HL-60 (cell line): ENCODE results near the gene ACO2.
A peak's percentile ranks its signal among the peaks of the same experiment; 100 is the strongest.

Source experiments
- DNase-seq, 2 experiments: peaks; one replicate each; pipeline ENCODE4 v3.0.0-alpha.2; 2010 to 2020; ENCODE audit warnings: low read depth in 1 of 2, low spot score in 1 of 2
- H3K27ac ChIP-seq: fragments of 250-450 bp; sonication (Bioruptor Pico); replicated peaks from 2 replicates; pipeline ENCODE4 v1.5.1; 2020; ENCODE audit warnings: mild to moderate bottlenecking, moderate library complexity
- H3K27me3 ChIP-seq: fragments of 250-450 bp; sonication (Bioruptor Pico); 2 replicates; pipeline ENCODE4 v1.5.1; 2021; ENCODE audit warnings: mild to moderate bottlenecking, moderate library complexity; ENCODE audit not compliant: insufficient read depth, poor library complexity, severe bottlenecking
- H3K4me3 ChIP-seq: replicated peaks from 2 replicates; pipeline ENCODE4 v1.5.1; 2011; ENCODE audit warnings: mild to moderate bottlenecking, control low read depth, low read length; ENCODE audit not compliant: insufficient read depth
- GABPA ChIP-seq: IDR thresholded peaks from 2 replicates; pipeline ENCODE4 v1.6.1; 2012; ENCODE audit warnings: low read depth
- POLR2AphosphoS5 ChIP-seq: IDR thresholded peaks from 2 replicates; pipeline ENCODE4 v1.6.1; 2012; ENCODE audit warnings: low read depth
- REST ChIP-seq: IDR thresholded peaks from 2 replicates; pipeline ENCODE4 v1.6.1; 2012; ENCODE audit warnings: low read depth; ENCODE audit not compliant: insufficient replicate concordance
- SPI1 ChIP-seq: IDR thresholded peaks from 2 replicates; pipeline ENCODE4 v1.6.1; 2012; ENCODE audit warnings: low read depth, mild to moderate bottlenecking, borderline replicate concordance
- TF ChIP-seq, protein P1 (sequence below): IDR thresholded peaks from one replicate; pipeline ENCODE4 v1.5.1; 2011; ENCODE audit warnings: low read length, control low read depth, inconsistent platforms; ENCODE audit not compliant: insufficient read depth

Gene ACO2

GRCh38 chr22:41528132-41528766 lies 59.3 kb downstream of the ACO2 start:
- H3K27ac ChIP-seq, result no peak overlapping the region
- H3K4me3 ChIP-seq, result no peak overlapping the region
- TF ChIP-seq, protein P1, sequence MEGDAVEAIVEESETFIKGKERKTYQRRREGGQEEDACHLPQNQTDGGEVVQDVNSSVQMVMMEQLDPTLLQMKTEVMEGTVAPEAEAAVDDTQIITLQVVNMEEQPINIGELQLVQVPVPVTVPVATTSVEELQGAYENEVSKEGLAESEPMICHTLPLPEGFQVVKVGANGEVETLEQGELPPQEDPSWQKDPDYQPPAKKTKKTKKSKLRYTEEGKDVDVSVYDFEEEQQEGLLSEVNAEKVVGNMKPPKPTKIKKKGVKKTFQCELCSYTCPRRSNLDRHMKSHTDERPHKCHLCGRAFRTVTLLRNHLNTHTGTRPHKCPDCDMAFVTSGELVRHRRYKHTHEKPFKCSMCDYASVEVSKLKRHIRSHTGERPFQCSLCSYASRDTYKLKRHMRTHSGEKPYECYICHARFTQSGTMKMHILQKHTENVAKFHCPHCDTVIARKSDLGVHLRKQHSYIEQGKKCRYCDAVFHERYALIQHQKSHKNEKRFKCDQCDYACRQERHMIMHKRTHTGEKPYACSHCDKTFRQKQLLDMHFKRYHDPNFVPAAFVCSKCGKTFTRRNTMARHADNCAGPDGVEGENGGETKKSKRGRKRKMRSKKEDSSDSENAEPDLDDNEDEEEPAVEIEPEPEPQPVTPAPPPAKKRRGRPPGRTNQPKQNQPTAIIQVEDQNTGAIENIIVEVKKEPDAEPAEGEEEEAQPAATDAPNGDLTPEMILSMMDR, result no peak
- no peak for TF ChIP-seq SPI1
- TF ChIP-seq POLR2AphosphoS5, result peak; percentile 67; the same call in 1 of the 2 replicates
- TF ChIP-seq GABPA, result no peak
- no peak for TF ChIP-seq REST
- no peak for DNase-seq
- no peaks in the 10 kb centered on the region for H3K27me3 ChIP-seq

GRCh38 chr22:41528938-41529561 lies 60.1 kb downstream of the ACO2 start:
- no peaks in the 10 kb centered on the region for H3K27me3 ChIP-seq
- no peak overlapping the region for H3K4me3 ChIP-seq
- TF ChIP-seq GABPA (no peak), SPI1 (no peak), POLR2AphosphoS5 (no peak; the same call in 1 of the 2 replicates), REST (no peak)
- TF ChIP-seq, protein P1, result no peak
- no peak for DNase-seq
- no peak overlapping the region for H3K27ac ChIP-seq

- no peak overlapping the region for H3K27ac ChIP-seq
- H3K4me3 ChIP-seq, result no peak overlapping the region
- TF ChIP-seq, protein P1, result no peak
- TF ChIP-seq GABPA, result no peak
- no peak for TF ChIP-seq SPI1
- no peak for TF ChIP-seq POLR2AphosphoS5
- no peak for TF ChIP-seq REST
- H3K27me3 ChIP-seq, result no peaks in the 10 kb centered on the region
- no peak for DNase-seq
Observed at GRCh38 chr22:41530890-41531714, 62.2 kb downstream of the ACO2 start.
